ENCODE data around the gene TTYH3.

GRCh38 chr7:2582006-2582735 lies 49.6 kb upstream of the TTYH3 start:
- TF ChIP-seq, protein P1, sequence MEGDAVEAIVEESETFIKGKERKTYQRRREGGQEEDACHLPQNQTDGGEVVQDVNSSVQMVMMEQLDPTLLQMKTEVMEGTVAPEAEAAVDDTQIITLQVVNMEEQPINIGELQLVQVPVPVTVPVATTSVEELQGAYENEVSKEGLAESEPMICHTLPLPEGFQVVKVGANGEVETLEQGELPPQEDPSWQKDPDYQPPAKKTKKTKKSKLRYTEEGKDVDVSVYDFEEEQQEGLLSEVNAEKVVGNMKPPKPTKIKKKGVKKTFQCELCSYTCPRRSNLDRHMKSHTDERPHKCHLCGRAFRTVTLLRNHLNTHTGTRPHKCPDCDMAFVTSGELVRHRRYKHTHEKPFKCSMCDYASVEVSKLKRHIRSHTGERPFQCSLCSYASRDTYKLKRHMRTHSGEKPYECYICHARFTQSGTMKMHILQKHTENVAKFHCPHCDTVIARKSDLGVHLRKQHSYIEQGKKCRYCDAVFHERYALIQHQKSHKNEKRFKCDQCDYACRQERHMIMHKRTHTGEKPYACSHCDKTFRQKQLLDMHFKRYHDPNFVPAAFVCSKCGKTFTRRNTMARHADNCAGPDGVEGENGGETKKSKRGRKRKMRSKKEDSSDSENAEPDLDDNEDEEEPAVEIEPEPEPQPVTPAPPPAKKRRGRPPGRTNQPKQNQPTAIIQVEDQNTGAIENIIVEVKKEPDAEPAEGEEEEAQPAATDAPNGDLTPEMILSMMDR (IDR thresholded peaks at IDR 0.05), result no peak
- no peak for TF ChIP-seq EP300 (IDR thresholded peaks at IDR 0.05)
- no peak for TF ChIP-seq POLR2A (IDR thresholded peaks at IDR 0.05)

Measured in ovary (tissue), 3 donors.